Muscle of arm (tissue), 14 donors: ENCODE measurements around the gene ILF2. TPM values are rescaled to one million over a fixed set of nuclear protein-coding genes. Genes with fewer than 3 reads are reported as not detected.
"Not testable (repeated sequence)": the region's sequence is repeated elsewhere in the genome, so short reads cannot be mapped to it uniquely, and the experiment has no call there.

Source experiments
- DNase-seq: peaks from one replicate; pipeline ENCODE4 v3.0.0-alpha.2; 2013
- long read RNA-seq, 11 donors: transcript quantifications; one replicate each; lab custom pipeline, GENCODE V29; 2026
- polyA plus RNA-seq, 12 donors: library from polyadenylated mRNA; unstranded; fragments of 120-200 nt; gene quantifications; one replicate each; pipeline ENCODE4 v1.2.1, GENCODE V29; 2013; ENCODE audit not compliant: insufficient read length in 12 of 12

The ILF2 gene
- polyA plus RNA-seq = 100 to 1,000 TPM in 11 of 12 donors, not detected in 1; 131 to 211 (median 169) TPM
- long read RNA-seq, donor 1, transcript ILF2-201 (14 exons, 1,659 nt) = major isoform, 35 of 67 reads
- long read RNA-seq, donor 1, partial matches to known transcripts = 32 of 67 reads
- long read RNA-seq, donor 1, other reads (novel, unspliced or antisense) = 0 of 67 reads
- long read RNA-seq, donor 2, transcript ILF2-201 (14 exons, 1,659 nt) = major isoform, 59 of 252 reads
- long read RNA-seq, donor 2, partial matches to known transcripts = 127 of 252 reads
- long read RNA-seq, donor 2, other reads (novel, unspliced or antisense) = 66 of 252 reads
- long read RNA-seq, donor 3, transcript ILF2-201 (14 exons, 1,659 nt) = major isoform, 24 of 39 reads
- long read RNA-seq, donor 3, partial matches to known transcripts = 15 of 39 reads
- long read RNA-seq, donor 3, other reads (novel, unspliced or antisense) = 0 of 39 reads
- long read RNA-seq, donor 4, transcript ILF2-201 (14 exons, 1,659 nt) = major isoform, 13 of 19 reads
- long read RNA-seq, donor 4, partial matches to known transcripts = 6 of 19 reads
- long read RNA-seq, donor 4, other reads (novel, unspliced or antisense) = 0 of 19 reads
- long read RNA-seq, donor 5, transcript ILF2-201 (14 exons, 1,659 nt) = major isoform, 79 of 122 reads
- long read RNA-seq, donor 5, partial matches to known transcripts = 43 of 122 reads
- long read RNA-seq, donor 5, other reads (novel, unspliced or antisense) = 0 of 122 reads
- long read RNA-seq, donor 6, transcript ILF2-201 (14 exons, 1,659 nt) = major isoform, 28 of 68 reads
- long read RNA-seq, donor 6, partial matches to known transcripts = 39 of 68 reads
- long read RNA-seq, donor 6, other reads (novel, unspliced or antisense) = 0 of 68 reads
- long read RNA-seq, donor 7, transcript ILF2-201 (14 exons, 1,659 nt) = major isoform, 34 of 51 reads
- long read RNA-seq, donor 7, partial matches to known transcripts = 17 of 51 reads
- long read RNA-seq, donor 7, other reads (novel, unspliced or antisense) = 0 of 51 reads
- long read RNA-seq, donor 8, transcript ILF2-201 (14 exons, 1,659 nt) = major isoform, 39 of 121 reads
- long read RNA-seq, donor 8, partial matches to known transcripts = 82 of 121 reads
- long read RNA-seq, donor 8, other reads (novel, unspliced or antisense) = 0 of 121 reads
- long read RNA-seq, donor 9, transcript ILF2-201 (14 exons, 1,659 nt) = major isoform, 28 of 56 reads
- long read RNA-seq, donor 9, partial matches to known transcripts = 28 of 56 reads
- long read RNA-seq, donor 9, other reads (novel, unspliced or antisense) = 0 of 56 reads
- long read RNA-seq, donor 10, transcript ILF2-201 (14 exons, 1,659 nt) = major isoform, 43 of 82 reads
- long read RNA-seq, donor 10, partial matches to known transcripts = 38 of 82 reads
- long read RNA-seq, donor 10, other reads (novel, unspliced or antisense) = 0 of 82 reads
- long read RNA-seq, donor 11, transcript ILF2-201 (14 exons, 1,659 nt) = major isoform, 79 of 166 reads
- long read RNA-seq, donor 11, partial matches to known transcripts = 81 of 166 reads
- long read RNA-seq, donor 11, other reads (novel, unspliced or antisense) = 6 of 166 reads

DNA sequence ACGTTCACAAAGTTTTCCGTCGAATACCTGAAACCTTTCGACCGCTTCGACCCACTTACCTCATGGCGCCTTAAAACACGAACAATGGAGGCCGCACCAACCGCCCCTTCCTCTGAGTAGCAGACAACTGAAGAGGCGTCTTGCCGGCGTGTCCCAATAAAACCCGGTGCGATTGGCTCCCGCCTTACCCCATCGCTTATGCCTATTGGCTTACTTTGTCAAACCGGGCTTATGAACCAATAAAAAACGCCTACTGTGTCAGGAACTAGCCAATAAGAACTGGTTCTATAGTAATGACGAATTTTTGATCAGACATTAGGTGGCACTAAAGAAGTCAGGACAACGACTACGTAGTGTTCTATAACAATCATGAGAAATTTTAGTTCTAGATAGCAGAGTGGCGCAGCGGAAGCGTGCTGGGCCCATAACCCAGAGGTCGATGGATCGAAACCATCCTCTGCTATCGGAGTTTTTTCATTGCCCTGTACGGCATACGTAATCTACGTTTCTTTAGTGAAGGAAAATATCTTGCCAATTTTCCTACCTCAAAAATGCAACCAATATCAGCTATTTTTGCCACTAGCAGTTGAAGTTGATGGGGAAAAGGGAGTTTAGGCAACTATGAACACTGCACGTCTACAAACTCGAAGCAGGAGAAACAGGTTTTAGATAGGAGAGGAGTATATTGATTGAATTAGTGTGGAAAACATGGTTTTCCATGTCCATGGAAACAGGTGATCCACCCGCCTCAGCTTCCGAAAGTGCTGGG is at the start of gene ILF2:
TSS of gene ILF2 (minus strand) at position 135 of the 769 bp plus-strand sequence. CDS start at position 64, 71 bp downstream.
- DNase-seq = peak; percentile 99

DNA sequence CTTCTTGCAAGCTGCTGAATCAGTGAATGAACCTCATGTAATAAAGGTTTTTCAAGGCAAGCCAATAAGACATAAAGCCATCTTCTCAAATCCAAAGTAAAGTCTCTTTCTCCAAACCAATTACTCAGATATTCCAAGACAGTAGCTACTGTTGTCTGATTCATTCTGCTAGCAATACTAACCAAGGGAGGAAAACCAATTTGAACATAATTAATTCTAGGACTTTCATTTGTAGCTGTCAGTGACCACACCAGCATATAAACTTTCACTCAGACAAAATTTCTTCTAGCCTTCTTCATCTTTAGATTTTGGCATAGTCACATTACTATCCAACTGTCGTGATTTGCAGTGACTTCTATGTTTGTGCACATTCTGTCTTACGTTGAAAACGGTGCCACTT is 46.5 kb upstream of the ILF2 start:
- DNase-seq = no peak

DNA sequence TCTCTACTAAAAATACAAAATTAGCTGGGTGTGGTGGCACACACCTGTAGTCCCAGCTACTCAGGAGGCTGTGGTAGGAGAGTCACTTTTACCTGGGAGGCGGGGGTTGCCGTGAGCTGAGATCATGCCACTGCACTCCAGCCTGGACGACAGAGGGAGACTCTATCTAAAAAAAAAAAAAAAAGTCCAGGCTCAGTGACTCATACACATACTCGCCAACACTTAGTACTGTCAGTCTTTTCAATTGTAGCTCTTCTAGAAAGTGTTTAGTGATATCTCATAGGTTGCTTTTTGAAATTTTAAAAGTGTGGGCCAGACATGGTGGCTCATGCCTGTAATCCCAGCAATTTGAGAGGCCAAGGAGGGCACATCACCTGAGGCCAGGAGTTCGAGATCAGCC is 45.4 kb upstream of the ILF2 start:
- not testable (repeated sequence) for DNase-seq

DNA sequence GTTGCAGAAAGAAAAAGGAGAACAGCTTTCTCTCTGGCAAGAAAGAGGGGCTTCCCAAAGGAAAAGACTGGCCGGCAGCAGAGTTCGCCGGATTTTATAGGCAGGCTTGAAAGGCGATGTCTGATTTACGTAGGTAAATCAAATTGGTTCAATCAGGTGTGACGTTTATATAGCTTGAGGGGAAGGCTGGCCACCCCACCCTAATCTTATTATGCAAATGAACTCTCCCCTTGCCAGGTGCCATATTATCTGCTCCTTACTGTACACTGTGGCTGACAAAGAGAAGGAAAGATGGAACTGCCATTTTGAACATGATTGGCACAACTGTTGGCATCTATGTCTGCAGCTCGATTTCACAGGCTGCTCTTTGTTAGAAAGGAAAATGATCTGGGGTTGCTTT is 40.2 kb upstream of the ILF2 start:
- DNase-seq = no peak

DNA sequence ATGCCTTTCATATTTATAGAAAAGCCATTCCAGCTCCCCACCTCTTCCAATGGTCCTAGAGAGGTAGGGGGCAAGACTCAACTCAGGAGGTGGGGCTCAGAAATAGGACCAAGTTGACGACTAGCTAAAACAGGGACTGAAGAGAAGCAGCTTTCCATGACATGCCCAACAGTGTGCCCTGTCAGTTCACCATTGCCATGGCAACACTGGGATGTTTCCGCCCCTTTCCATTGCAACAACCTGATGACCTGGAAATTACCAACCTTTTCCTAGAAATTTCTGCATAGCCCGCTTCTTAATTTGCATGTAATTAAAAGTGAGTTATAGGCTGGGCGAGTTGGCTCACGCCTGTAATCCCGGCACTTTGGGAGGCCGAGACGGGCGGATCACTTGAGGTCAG is 34.7 kb upstream of the ILF2 start:
- DNase-seq = no peak

DNA sequence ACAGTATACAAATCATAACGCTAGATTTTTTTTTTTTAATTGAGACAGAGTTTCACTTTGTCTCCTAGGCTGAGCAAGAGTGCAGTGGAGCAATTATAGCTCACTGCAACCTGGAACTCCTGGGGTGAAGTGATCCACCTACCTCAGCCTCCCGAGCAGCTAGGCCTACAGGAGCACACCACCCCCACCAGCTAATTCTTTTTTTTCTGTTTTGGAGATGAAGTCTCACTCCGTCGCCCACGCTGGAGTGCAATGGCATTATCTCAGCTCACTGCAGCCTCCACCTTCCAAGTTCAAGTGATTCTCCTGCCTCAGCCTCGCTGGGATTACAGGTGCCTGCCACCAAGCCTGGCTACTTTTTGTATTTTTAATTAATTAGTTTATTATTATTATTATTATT is 29.0 kb upstream of the ILF2 start:
- DNase-seq = no peak

DNA sequence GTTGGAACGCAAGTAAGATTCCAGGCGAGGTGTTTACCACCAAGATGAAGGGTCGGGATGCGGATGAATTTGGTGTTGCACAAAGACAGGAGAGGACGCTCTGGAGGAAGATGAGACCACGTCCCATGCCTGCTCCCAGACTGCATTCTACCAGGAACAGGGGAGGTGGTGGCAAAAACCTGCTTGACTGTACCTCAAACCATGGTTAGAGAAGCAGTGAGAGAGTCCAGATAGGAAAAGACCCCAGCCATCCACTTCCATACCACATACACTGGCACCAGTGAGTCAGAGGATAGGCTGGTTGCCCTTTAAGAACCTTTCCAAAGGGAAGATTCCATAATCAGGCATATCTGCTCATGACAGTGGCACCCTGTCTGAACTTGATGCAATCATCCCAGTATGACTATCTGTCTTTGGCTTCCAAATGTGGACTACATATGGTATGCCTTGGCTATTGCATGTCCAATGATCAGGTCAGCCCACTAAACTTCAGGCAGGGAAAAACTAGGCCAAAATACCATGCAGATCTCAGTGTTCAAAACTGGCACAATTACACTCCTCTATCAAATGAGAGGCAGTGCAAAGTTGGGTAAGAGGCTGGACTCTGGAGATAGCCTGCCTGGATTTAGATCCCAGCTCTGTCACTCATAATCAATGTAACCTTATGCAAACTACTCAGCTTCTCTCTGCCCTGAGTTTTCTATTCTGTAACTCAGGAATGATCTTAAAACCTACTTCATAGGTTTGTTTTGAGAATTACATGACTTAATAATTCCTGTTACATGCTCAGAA is 28.3 kb upstream of the ILF2 start:
- no peak for DNase-seq

DNA sequence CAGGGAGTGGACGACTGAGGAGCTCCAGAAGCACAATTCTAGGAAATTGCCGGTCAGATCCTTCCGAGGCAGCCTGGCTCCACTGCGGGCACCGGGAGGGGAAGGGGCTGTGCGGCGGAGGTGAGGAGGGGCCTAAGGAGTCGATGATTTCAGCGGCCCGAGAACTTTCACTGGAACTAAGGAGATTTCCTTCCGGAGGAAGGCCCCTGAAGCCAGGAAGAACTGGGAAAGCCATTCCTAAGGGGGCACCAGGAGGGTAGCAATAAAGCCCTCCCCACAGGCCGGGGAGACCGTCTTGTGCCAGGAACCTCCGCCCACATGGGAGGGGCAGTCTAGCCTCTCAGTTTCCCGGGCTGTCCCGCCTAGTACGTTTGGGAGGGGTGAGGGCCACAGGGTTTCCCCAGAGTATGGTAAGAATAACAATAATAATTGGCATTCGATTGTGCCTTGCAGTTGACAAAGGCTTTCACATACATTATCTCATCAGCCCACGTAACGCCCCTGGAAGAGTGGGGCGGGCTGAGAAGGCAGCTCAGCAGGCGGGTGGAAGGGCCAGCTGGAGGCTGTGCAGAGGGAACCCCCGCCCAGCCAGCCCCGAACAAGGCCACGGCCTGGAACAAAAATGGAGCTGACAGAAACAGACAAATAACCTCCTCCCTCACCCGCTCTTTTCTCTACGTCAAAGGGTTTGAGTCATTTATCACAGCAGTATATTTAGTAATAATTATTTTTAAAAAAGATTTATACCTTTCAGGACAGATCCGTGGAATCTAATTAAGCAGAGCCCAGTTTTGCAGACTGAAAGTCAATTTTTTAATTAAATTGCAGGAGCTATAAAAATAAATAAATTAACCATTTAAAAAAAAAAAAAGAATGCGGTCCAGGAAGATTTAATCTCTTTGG is 27.5 kb upstream of the ILF2 start:
- peak; percentile 52 for DNase-seq

DNA sequence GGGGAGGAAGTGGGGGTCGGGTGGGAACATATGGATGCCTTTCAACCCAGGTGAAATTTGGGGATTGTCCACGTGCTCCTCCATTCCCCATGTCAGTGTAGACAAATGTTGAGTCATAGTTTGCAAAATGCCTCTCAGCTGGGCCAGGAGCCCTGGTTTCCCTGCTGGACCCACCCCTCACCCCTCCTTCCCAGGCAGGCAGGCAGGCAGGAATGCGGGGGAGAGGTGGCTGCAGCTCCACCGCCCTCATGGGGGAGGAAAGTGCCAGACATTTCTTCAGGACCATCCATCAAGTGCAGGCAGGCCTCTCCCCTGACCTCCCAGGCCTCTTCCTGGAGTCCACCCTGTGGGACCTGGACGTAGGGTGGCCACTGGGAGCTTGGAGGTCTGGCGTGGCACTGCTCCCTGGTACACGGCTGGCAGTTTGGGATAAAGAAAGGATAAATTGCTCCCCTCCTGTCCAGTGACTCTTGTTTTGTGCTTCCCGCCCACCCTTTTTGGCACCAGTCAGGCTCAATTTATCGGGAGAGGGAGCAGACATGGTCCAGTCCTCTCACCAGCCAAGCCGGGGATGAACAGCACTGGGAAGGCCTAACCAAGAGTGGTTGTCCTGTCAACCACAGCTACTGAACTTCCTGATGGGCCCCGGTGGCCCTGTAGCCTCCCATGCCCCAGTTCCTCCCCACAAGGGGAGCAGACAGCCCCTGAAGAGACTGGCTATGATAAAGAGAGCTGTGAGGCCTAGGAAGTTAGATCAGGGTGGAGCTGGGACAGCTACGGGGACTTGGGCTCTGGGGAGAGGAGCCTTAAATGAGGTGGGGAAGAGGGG is 26.6 kb upstream of the ILF2 start:
- peak; percentile 18 for DNase-seq

DNA sequence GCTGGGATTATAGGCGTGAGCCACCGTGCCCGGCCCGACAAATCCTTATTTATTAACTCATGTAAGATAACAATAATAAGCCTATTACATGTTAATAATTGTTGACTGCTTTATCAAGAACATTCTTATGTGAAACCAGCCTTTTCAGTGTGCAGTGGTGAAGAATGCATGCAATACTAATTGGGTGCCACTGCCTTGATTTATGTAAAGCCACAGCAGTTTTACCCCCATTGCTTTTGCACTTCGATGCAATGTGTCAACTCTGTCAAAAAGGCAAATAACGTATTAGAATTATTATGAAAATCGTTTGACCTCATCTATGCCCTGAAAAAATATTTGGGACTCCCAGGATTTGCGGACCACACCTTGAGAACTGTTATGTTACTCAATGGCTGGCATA is 25.9 kb upstream of the ILF2 start:
- no peak for DNase-seq

DNA sequence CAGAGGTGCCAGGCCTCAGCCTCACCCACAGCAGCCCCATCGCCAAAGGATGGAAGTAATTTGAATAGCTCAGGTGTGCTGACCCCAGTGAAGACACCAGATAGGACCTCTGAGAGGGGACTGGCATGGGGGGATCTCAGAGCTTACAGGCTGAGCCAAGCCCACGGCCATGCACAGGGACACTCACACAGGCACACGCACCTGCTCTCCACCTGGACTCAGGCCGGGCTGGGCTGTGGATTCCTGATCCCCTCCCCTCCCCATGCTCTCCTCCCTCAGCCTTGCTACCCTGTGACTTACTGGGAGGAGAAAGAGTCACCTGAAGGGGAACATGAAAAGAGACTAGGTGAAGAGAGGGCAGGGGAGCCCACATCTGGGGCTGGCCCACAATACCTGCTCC is 22.7 kb upstream of the ILF2 start:
- DNase-seq = no peak

DNA sequence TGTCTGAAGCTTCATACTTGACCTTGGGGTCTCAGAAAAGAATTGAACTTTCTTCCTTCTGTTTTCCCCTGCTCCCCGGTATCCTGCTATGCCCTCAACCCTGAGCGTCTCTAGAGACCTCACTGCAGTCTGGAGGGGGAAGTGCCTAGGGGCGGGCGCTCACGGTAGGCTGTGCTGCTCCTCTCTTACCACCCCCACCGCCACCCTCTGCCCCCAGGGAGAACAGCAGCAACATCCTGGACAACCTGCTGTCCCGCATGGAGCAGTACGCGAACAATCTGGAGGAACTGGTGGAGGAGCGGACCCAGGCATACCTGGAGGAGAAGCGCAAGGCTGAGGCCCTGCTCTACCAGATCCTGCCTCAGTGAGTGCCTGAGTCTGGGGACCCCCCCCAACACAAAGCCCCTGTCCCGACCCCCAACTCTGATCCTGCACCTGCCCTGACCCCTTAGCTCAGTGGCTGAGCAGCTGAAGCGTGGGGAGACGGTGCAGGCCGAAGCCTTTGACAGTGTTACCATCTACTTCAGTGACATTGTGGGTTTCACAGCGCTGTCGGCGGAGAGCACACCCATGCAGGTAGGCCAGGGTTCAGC is 18.0 kb upstream of the ILF2 start:
- DNase-seq = no peak

DNA sequence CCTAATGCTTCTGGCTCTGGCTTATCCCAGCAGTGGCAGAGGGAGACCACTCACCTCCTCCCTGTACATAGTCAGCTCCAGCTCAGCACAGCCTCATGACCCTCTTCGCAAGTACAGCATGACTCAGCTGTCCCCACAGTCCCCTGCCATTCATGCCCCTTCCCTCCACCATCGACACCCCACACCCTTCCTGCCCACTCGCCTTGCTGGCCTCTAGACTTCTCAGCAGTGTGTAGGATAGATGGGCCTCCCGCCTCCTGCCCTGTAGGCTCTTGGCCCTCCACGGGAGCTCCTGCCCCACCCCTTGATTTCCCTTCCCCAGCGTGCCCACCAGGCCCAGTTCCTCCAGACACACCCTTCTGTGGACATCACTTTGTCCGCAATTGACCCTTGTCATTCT is 17.5 kb upstream of the ILF2 start:
- no peak for DNase-seq

DNA sequence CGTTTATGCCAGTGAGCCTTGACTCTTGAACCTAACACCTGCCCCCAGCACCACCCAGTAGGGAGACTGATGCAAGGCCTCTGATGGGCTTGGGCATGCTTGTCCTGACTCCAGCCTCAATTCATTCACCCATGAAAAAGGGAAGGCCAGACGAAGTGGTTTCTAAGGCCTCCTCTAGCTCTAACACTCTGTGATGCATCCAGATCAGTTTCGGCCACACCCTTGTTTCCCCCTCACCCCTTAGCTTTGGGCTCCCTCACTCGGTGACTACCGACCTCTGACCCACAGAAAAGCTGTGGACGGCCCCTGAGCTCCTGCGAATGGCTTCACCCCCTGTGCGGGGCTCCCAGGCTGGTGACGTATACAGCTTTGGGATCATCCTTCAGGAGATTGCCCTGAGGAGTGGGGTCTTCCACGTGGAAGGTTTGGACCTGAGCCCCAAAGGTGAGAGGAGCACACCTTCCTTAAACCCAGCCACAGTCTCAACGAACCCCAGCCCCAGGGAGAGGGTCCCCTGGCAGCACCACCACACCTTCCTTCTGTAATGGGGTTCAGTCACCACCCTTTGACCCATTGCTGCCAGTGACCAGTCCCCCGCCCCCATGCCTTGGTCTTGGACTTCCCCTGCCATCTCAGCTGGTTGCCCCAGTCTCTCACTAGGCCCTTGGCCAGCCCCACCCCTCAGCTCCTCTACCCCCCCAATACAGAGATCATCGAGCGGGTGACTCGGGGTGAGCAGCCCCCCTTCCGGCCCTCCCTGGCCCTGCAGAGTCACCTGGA is 16.7 kb upstream of the ILF2 start:
- DNase-seq = no peak

DNA sequence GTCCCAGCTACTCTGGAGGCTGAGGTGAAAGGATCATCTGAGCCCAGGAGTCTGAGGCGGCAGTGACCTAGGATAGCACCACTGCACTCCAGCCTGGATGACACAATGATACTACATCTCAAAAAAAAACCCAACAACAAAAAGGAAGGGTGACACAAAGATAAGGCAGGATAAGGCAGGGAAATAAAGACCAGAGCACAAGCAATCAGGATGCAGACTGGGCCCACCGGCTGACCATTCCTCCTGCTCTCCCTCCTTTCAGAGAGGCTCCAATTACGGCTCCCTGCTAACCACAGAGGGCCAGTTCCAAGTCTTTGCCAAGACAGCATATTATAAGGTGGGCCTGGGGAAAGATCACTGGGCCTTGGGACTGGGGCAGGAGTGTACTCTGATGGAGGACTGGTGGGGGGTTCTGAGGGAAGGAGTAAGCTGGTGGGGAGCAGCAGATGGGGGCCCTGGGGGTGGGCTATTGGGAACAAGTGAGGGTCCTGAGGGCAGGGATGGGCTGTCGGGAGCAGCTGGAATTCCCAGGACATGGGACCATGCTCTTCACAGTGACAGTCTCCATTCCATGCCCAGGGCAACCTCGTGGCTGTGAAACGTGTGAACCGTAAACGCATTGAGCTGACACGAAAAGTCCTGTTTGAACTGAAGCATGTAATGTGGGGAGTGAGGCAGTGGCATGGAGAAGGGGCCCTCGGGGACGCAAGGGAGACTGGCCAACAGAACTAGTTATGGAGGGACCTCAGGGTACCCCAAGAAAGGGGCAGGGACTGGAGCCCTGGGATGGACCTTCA is 14.9 kb upstream of the ILF2 start:
- no peak for DNase-seq

DNA sequence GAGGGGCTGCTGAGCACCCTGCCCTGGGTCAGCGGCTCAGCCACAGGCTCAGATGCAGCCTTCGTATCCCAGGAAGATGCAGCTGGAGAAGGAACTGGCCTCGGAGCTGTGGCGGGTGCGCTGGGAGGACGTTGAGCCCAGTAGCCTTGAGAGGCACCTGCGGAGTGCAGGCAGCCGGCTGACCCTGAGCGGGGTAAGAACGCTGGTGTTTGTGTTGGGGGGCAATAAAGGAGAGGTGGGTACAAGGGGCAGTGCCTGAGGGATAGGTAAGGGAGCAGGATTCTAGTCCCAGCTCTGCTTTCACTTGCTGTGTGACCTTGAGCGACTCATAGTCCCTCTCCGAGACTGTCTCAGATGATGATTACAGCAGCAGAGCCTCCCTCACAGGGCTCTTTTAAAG is 14.1 kb upstream of the ILF2 start:
- no peak for DNase-seq
